SK-N-MC (cell line): ENCODE data around the gene STAT4.

Experiments
- EZH2 ChIP-seq: fragments of 200-600 bp; sonication (generic); IDR thresholded peaks from one replicate; pipeline ENCODE4 v1.6.1; 2017; ENCODE audit warnings: antibody characterized with exemption
- FOXP2 ChIP-seq: optimal IDR thresholded peaks from 2 replicates; pipeline ENCODE3; 2011; ENCODE audit warnings: mild to moderate bottlenecking, moderate library complexity; ENCODE audit not compliant: insufficient read depth; ENCODE audit errors: extremely low read length, control extremely low read depth
- POLR2AphosphoS5 ChIP-seq: IDR thresholded peaks from 2 replicates; pipeline ENCODE4 v1.6.1; 2012; ENCODE audit warnings: mild to moderate bottlenecking, low read depth, low read length, borderline replicate concordance

GRCh38 chr2:191105082-191105481 is 45.7 kb downstream of the STAT4 start:
- no peak for TF ChIP-seq POLR2AphosphoS5
- TF ChIP-seq EZH2, result no peak
- TF ChIP-seq FOXP2, result no peak
